HG03354 (cell line): Measurements from ENCODE around the gene TDP1.

Experiments
- ATAC-seq: cut with Tn5 transposase; IDR thresholded peaks from one replicate; pipeline ENCODE4 v1.9.1; 2021; ENCODE audit warnings: mild to moderate bottlenecking; ENCODE audit not compliant: unreplicated experiment, poor library complexity, severe bottlenecking

The TDP1 gene

GRCh38 chr14:89955745-89956660 lies at the start of gene TDP1:
TSS of gene TDP1 (plus strand) at chr14:89955927. CDS start at chr14:89963115, 7,188 bp downstream.
- peak; percentile 67 for ATAC-seq

GRCh38 chr14:89906000-89906399 lies 49.7 kb upstream of the TDP1 start:
- no peak for ATAC-seq

GRCh38 chr14:89907655-89908054 lies 48.1 kb upstream of the TDP1 start:
- ATAC-seq = no peak

- ATAC-seq = no peak
Observed at GRCh38 chr14:89908712-89909450, 46.8 kb upstream of the TDP1 start.

GRCh38 chr14:89909586-89909985 lies 46.1 kb upstream of the TDP1 start:
- ATAC-seq = no peak

GRCh38 chr14:89910691-89911009 lies 45.1 kb upstream of the TDP1 start:
- no peak for ATAC-seq

GRCh38 chr14:89911010-89911919 lies 44.5 kb upstream of the TDP1 start:
- no peak for ATAC-seq

- ATAC-seq = no peak
Observed at GRCh38 chr14:89912221-89912620, 43.5 kb upstream of the TDP1 start.

GRCh38 chr14:89912667-89913211 lies 43.0 kb upstream of the TDP1 start:
- no peak for ATAC-seq

- no peak for ATAC-seq
Observed at GRCh38 chr14:89915114-89915878, 40.4 kb upstream of the TDP1 start.

- no peak for ATAC-seq
Observed at GRCh38 chr14:89918721-89919120, 37.0 kb upstream of the TDP1 start.

- no peak for ATAC-seq
Observed at GRCh38 chr14:89920056-89920455, 35.7 kb upstream of the TDP1 start.

GRCh38 chr14:89921346-89921745 lies 34.4 kb upstream of the TDP1 start:
- no peak for ATAC-seq

- ATAC-seq = no peak
Observed at GRCh38 chr14:89922031-89922907, 33.5 kb upstream of the TDP1 start.

- no peak for ATAC-seq
Observed at GRCh38 chr14:89924268-89924667, 31.5 kb upstream of the TDP1 start.

GRCh38 chr14:89926694-89927093 lies 29.0 kb upstream of the TDP1 start:
- ATAC-seq = no peak

GRCh38 chr14:89927186-89927865 lies 28.4 kb upstream of the TDP1 start:
- ATAC-seq = no peak

- ATAC-seq = no peak
Observed at GRCh38 chr14:89933002-89933401, 22.7 kb upstream of the TDP1 start.
